HG03139 (cell line): ENCODE data around the gene FIP1L1.
"Not testable (repeated sequence)": the region's sequence is repeated elsewhere in the genome, so short reads cannot be mapped to it uniquely, and the experiment has no call there.

Source experiments
- ATAC-seq: cut with Tn5 transposase; IDR thresholded peaks from one replicate; pipeline ENCODE4 v1.9.1; 2021; ENCODE audit not compliant: unreplicated experiment

FIP1L1 gene

GRCh38 chr4:53465891-53466290, 88.5 kb downstream of the FIP1L1 start:
- no peak for ATAC-seq

GRCh38 chr4:53466576-53466975, 89.1 kb downstream of the FIP1L1 start:
- not testable (repeated sequence) for ATAC-seq

GRCh38 chr4:53476232-53477037, 99.0 kb downstream of the FIP1L1 start:
- ATAC-seq = no peak

- no peak for ATAC-seq
Measured at GRCh38 chr4:53477038-53477565, 99.7 kb downstream of the FIP1L1 start.

GRCh38 chr4:53477636-53478035, 100.2 kb downstream of the FIP1L1 start:
- no peak for ATAC-seq

GRCh38 chr4:53478671-53479456, 101.4 kb downstream of the FIP1L1 start:
- ATAC-seq = no peak

GRCh38 chr4:53479736-53480525, 102.5 kb downstream of the FIP1L1 start:
- no peak for ATAC-seq

GRCh38 chr4:53480909-53481308, 103.5 kb downstream of the FIP1L1 start:
- ATAC-seq = no peak

- no peak for ATAC-seq
Measured at GRCh38 chr4:53481586-53481985, 104.1 kb downstream of the FIP1L1 start.

- no peak for ATAC-seq
Measured at GRCh38 chr4:53483250-53483649, 105.8 kb downstream of the FIP1L1 start.

- ATAC-seq = no peak
Measured at GRCh38 chr4:53484911-53485657, 107.6 kb downstream of the FIP1L1 start.

- ATAC-seq = no peak
Measured at GRCh38 chr4:53485658-53486040, 108.2 kb downstream of the FIP1L1 start.

- no peak for ATAC-seq
Measured at GRCh38 chr4:53487766-53488165, 110.3 kb downstream of the FIP1L1 start.

GRCh38 chr4:53489279-53489889, 111.9 kb downstream of the FIP1L1 start:
- ATAC-seq = no peak

- ATAC-seq = no peak
Measured at GRCh38 chr4:53490161-53490956, 112.9 kb downstream of the FIP1L1 start.

- no peak for ATAC-seq
Measured at GRCh38 chr4:53490965-53491622, 113.7 kb downstream of the FIP1L1 start.

GRCh38 chr4:53494851-53495250, 117.4 kb downstream of the FIP1L1 start:
- no peak for ATAC-seq

GRCh38 chr4:53497487-53498244, 120.2 kb downstream of the FIP1L1 start:
- no peak for ATAC-seq
